HEK293T (cell line): ENCODE results near the gene TAP1.

Source experiments
- ELF4 ChIP-seq: fragments of 450-650 bp; IDR thresholded peaks from 2 replicates; pipeline ENCODE4 v1.6.1; 2017; ENCODE audit warnings: antibody characterized with exemption
- FOXK2 ChIP-seq: fragments of 450-650 bp; IDR thresholded peaks from 2 replicates; pipeline ENCODE4 v1.6.1; 2016; ENCODE audit warnings: mild to moderate bottlenecking
- L3MBTL2 ChIP-seq: fragments of 450-650 bp; conservative IDR thresholded peaks from 2 replicates; pipeline ENCODE4 v1.6.1; 2016; ENCODE audit warnings: mild to moderate bottlenecking
- NFRKB ChIP-seq: fragments of 450-650 bp; IDR thresholded peaks from 2 replicates; pipeline ENCODE4 v1.6.1; 2016; ENCODE audit warnings: mild to moderate bottlenecking, moderate library complexity
- PKNOX1 ChIP-seq: fragments of 450-650 bp; IDR thresholded peaks from 2 replicates; pipeline ENCODE4 v1.6.1; 2016
- SP1 ChIP-seq: fragments of 450-650 bp; IDR thresholded peaks from 2 replicates; pipeline ENCODE4 v1.6.1; 2017
- ZNF384 ChIP-seq: fragments of 450-650 bp; IDR thresholded peaks from 2 replicates; pipeline ENCODE4 v1.6.1; 2016

GRCh38 chr6:32837651-32838113 lies 15.8 kb downstream of the TAP1 start:
- TF ChIP-seq FOXK2 (no peak), NFRKB (no peak), PKNOX1 (no peak), ZNF384 (no peak), ELF4 (no peak), SP1 (no peak), L3MBTL2 (no peak)
